GM19452 (cell line): ENCODE measurements around the gene MRPL52.
"Not testable (repeated sequence)": the region's sequence is repeated elsewhere in the genome, so short reads cannot be mapped to it uniquely, and the experiment has no call there.

Source experiments
- ATAC-seq: cut with Tn5 transposase; IDR thresholded peaks from one replicate; pipeline ENCODE4 v1.9.1; 2021; ENCODE audit not compliant: unreplicated experiment

Gene MRPL52

GRCh38 chr14:22837750-22838538, 8.3 kb downstream of the MRPL52 start:
- no peak for ATAC-seq

- ATAC-seq = no peak
Observed at GRCh38 chr14:22838631-22839041, 8.9 kb downstream of the MRPL52 start.

DNA sequence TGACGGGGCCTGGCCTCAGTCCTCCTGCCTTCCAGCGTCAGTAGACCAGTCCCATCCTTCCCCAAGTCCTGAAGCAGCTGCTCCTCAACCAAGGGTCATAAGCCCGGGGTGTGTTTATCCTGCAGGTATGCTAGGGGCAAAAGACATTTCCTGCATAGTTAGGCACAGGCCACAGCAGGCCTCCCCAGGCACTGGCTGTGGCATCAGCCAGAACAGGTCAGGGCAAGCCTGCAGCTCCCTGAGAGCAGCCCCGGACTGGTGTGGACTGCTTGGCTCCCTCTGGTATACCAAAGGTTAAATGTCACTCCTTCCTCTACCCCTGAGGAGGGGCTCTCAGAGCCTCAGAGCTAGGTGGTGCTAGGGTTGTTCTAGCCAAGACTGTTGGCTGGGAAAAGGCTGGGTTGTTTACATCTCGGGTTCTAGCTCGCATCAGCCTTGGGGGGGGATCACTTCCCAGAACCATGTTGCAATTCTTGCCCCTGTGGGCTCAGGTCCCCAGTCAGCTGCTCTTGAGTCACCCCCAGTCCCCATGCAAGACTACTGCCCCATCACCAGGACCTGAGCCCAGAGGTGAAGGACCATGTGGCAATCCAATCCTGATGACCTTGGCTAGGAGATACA, 9.6 kb downstream of the MRPL52 start:
- ATAC-seq = no peak

DNA sequence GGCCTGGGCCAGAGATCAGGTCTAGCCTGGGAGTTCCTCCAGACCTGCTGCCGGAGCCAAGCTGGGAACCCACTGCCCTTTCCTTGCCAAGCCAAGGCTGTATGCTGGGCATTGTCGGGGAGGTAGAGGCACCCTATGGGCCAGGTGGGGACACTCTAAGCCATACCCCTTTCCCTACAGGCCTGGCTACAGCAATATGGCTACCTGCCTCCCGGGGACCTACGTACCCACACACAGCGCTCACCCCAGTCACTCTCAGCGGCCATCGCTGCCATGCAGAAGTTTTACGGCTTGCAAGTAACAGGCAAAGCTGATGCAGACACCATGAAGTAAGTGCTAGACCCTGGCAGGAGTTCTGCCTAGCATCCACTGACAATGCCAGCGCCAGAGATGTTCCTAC, 11.6 kb downstream of the MRPL52 start:
- no peak for ATAC-seq

DNA sequence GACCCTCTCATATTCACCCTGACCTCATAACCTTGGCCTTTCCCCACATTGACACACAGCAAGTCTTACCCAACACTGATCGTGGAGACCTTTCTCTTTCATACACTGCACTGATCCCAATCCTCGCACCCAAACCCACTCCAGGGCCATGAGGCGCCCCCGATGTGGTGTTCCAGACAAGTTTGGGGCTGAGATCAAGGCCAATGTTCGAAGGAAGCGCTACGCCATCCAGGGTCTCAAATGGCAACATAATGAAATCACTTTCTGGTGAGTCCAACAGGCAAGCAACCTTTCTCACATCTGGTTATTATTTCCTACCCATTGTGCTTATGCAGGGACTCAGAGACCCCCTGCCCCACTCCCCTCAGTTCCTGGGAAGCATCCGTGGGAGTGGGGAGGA, 12.1 kb downstream of the MRPL52 start:
- ATAC-seq = no peak

GRCh38 chr14:22842211-22843122, 12.8 kb downstream of the MRPL52 start:
- no peak for ATAC-seq

DNA sequence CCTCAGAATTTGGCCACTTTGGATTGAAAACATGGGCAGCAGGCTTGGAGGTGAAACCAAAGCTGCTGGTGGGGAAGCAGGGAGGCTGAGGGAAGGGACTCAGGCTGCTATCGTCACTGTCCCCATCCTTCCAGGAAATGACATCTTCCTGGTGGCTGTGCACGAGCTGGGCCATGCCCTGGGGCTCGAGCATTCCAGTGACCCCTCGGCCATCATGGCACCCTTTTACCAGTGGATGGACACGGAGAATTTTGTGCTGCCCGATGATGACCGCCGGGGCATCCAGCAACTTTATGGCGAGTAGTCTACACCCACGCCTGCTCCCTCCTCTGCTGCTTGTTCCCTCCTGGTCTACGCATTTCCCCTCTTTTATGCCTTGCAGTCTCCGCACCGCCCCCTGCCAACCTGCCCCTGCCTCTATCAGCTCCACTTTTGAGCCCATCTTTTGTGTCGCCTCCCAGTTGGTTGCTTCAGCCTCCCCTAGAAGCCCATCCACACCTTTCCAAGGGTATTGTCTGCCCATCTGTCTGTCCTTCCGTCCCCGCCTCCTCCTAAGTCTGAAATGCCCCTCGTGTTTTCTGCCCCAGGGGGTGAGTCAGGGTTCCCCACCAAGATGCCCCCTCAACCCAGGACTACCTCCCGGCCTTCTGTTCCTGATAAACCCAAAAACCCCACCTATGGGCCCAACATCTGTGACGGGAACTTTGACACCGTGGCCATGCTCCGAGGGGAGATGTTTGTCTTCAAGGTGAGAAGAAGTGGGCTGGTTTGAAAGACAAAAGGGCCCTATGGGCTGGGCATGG, 13.6 kb downstream of the MRPL52 start:
- ATAC-seq = no peak

DNA sequence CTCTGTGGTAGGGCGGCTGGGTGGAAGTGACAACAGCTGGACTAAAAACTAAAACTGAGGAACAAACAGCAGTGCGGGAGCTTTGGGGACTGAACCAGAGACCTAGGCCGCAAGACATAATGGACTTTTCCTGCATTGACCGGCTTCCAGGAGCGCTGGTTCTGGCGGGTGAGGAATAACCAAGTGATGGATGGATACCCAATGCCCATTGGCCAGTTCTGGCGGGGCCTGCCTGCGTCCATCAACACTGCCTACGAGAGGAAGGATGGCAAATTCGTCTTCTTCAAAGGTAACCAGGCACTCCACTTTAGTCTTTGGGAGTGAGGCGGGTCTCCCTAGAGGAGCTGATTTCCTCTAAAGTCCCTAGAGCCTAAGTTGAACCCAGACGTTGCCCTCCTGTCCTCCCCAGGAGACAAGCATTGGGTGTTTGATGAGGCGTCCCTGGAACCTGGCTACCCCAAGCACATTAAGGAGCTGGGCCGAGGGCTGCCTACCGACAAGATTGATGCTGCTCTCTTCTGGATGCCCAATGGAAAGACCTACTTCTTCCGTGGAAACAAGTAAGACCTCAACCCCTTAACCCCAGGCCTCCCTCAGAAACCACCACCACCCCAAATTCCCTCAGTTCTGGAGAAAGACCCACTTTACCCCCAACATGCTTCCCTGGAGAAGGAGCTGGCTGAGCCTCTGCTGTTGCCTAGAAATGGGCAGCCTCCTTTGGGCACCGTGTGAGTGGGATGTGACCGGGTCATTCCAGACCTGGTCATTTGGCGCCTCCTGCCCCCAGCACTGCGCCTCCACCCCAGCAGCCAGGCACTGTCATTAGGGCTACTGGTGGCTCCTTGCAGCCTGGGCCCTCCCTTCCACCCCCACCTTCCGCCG, 14.8 kb downstream of the MRPL52 start:
- ATAC-seq = no peak

DNA sequence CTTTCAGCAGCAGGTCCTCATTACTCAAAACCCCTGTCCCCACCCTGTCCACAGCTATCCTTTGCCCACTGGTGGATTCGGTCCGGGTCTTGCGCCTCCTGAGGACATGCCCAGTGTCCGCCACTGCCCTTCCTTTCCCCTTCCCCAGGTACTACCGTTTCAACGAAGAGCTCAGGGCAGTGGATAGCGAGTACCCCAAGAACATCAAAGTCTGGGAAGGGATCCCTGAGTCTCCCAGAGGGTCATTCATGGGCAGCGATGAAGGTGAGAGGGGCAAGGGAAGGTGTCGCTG, 15.4 kb downstream of the MRPL52 start:
- ATAC-seq = no peak

DNA sequence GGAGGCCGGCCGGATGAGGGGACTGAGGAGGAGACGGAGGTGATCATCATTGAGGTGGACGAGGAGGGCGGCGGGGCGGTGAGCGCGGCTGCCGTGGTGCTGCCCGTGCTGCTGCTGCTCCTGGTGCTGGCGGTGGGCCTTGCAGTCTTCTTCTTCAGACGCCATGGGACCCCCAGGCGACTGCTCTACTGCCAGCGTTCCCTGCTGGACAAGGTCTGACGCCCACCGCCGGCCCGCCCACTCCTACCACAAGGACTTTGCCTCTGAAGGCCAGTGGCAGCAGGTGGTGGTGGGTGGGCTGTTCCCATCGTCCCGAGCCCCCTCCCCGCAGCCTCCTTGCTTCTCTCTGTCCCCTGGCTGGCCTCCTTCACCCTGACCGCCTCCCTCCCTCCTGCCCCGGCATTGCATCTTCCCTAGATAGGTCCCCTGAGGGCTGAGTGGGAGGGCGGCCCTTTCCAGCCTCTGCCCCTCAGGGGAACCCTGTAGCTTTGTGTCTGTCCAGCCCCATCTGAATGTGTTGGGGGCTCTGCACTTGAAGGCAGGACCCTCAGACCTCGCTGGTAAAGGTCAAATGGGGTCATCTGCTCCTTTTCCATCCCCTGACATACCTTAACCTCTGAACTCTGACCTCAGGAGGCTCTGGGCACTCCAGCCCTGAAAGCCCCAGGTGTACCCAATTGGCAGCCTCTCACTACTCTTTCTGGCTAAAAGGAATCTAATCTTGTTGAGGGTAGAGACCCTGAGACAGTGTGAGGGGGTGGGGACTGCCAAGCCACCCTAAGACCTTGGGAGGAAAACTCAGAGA, 16.3 kb downstream of the MRPL52 start:
- no peak for ATAC-seq

- ATAC-seq = no peak
Observed at GRCh38 chr14:22846811-22847307, 17.2 kb downstream of the MRPL52 start.

GRCh38 chr14:22847661-22848341, 18.1 kb downstream of the MRPL52 start:
- no peak for ATAC-seq

DNA sequence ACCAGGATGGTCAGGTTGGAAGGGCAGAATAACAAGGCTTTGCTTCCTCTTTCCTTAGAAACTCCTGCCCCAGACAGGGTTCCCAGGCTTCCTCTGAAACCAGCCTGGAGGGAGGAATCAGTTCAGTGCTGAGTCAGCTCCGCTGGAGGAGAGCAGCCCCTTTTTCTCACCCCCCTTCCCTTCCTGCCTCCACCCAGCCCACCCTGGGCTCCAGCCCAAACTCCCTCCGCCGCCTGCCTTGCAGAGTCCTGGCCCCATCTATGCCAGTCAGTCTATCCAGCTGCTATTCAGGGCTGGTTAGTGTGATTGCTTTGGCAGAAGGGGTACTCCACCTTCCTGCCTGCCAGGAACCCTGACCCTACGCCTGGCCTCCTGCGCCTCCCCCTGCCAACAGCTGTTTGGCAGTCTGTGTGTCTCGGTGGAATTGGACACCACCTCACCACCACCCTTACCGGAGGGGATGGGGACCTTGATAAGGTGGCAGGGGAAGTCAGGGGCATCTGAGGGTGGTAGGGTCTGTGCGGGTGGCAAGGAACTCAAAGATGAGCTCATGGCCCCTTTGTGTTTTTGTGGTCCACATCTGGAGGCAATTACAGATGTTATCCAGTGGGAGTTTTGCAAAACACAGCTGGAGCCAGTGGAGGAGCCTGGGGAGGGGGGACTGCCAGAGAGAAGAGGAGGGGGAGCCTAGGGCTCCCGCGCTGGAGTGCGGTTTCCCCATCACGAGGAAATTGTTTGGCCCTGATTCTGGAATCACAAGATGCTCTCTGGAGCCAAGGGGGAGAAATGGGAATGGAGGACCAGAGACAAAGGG, 18.9 kb downstream of the MRPL52 start:
- ATAC-seq = no peak

DNA sequence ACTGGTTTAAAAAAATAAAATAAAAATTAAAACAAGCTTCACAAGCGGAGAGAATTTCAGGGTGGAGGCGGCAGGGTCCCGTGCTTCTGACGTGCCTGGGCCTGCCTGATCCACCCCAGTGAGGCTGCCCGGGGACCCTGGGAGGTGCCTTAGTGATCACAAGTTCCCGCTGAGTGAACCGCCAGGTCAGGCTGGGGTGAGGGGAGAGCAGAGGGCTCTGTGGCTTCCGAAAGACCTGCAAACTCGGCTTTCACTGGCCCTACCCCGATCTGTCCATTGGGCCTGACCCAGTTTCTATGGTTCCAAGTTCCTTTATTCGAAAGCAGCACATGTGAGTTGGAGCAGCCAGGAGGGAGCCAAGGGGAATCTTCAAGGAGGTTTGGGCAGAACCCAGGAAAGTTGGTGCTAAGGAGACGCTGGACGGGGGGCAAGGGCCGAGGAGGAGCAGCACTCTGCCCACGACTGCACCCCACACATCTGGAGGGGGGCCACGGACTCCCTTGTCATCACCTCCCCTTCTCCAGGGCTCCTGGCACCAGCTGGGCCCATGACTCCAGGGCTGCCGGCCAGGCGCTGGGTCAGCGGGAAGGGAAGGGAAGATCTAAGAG, 19.6 kb downstream of the MRPL52 start:
- no peak for ATAC-seq

- ATAC-seq = no peak
Observed at GRCh38 chr14:22850944-22851764, 21.5 kb downstream of the MRPL52 start.

DNA sequence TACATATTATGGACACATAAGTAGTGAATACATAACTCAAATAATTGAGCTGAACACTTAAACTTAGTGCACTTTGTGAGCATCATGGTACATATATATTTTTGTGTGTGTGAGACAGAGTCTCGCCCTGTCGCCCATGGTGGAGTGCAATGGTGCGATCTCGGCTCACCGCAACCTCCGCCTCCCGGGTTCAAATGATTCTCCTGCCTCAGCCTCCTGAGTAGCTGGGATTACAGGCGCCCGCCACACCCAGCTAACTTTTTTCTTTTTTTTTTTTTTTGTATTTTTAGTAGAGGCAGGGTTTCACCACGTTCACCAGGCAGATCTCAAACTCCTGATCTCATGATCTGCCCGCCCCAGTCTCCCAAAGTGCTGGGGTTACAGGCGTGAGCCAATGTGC, 22.5 kb downstream of the MRPL52 start:
- not testable (repeated sequence) for ATAC-seq

- no peak for ATAC-seq
Observed at GRCh38 chr14:22852599-22852939, 22.9 kb downstream of the MRPL52 start.
